Prostate gland (tissue), 2 donors: ENCODE measurements around the gene HRAS.

Experiments
- CTCF ChIP-seq, 4 experiments: fragments of 200-600 bp in 2 of 4; fragments of 450-650 bp in 2 of 4; sonication (generic) in 2 of 4; IDR thresholded peaks; 1 replicate in 3 of 4; 2 replicates in 1 of 4; pipeline ENCODE4 v1.5.1; 2016 to 2019; ENCODE audit warnings: antibody characterized with exemption in 4 of 4, mild to moderate bottlenecking in 2 of 4, moderate library complexity in 2 of 4
- POLR2A ChIP-seq: fragments of 450-650 bp; IDR thresholded peaks from one replicate; pipeline ENCODE4 v1.6.1; 2016; ENCODE audit warnings: antibody characterized with exemption, mild to moderate bottlenecking

- TF ChIP-seq POLR2A (no peak), CTCF (IDR thresholded peaks at IDR 0.05) (no peak)
Observed at GRCh38 chr11:486189-486588, 49.2 kb downstream of the HRAS start.
